Erythroblast (primary cell): ENCODE data around the gene DYNC1LI2.

Source experiments
- GATA1 ChIP-seq: IDR thresholded peaks from 2 replicates; pipeline ENCODE4 v1.6.1; 2011; ENCODE audit warnings: low read depth, mild to moderate bottlenecking, control low read depth, low read length, moderate library complexity
- POLR2A ChIP-seq: IDR thresholded peaks from 2 replicates; pipeline ENCODE4 v1.6.1; 2011; ENCODE audit warnings: mild to moderate bottlenecking, low read length

DNA sequence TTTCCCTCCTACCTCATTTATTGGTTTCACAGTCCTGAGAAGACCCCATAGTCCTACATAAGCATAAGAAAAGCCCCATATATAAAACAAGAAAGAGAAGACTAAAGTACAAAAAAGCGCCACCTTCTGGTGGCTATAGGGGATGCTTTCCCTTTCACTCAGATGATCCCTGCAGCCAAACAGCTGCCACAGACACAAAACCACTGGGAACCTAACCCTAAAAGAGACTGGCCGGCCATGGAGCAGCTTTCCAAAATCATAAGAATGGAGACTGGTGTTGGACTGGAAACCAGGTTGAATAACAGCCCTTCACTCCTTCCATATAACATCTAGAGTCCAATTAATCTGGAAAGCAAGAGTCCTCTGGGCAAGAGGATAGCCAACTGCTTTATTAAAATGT is 11.4 kb downstream of the DYNC1LI2 start:
- TF ChIP-seq POLR2A (no peak), GATA1 (no peak)
